Tibial artery (tissue), 4 donors: Measurements from ENCODE around the gene HPX.

ENCODE experiments used
- DNase-seq, 2 donors: peaks; one replicate each; pipeline ENCODE4 v3.0.0-alpha.2; 2019
- H3K27ac ChIP-seq, 2 donors: fragments of 200-600 bp; sonication (generic) in 1 of 2; 1 replicate in 1 of 2; 2 replicates in 1 of 2; pipeline ENCODE4 v1.5.1; 2018 to 2019; ENCODE audit warnings: mild to moderate bottlenecking in 1 of 2
- H3K27me3 ChIP-seq, 2 donors: fragments of 200-600 bp; sonication (generic) in 1 of 2; one replicate each; pipeline versions ENCODE4 v1.5.1 to v1.6.0; 2016 to 2019
- H3K36me3 ChIP-seq, 3 donors: fragments of 200-600 bp; sonication (generic) in 2 of 3; one replicate each; pipeline ENCODE4 v1.5.1; 2016 to 2019; ENCODE audit warnings: mild to moderate bottlenecking in 2 of 3
- H3K4me1 ChIP-seq, 4 donors: fragments of 200-600 bp; sonication (generic) in 2 of 4; 1 replicate in 3 of 4; 2 replicates in 1 of 4; pipeline ENCODE4 v1.5.1; 2016 to 2019
- H3K4me3 ChIP-seq, 2 donors: fragments of 200-600 bp; sonication (generic) in 1 of 2; 1 replicate in 1 of 2; 2 replicates in 1 of 2; pipeline ENCODE4 v1.5.1; 2018 to 2019; ENCODE audit warnings: mild to moderate bottlenecking in 2 of 2
- H3K9me3 ChIP-seq, 3 donors: fragments of 200-600 bp; sonication (generic) in 1 of 3; one replicate each; pipeline ENCODE4 v1.5.1; 2016 to 2019
- intact Hi-C: fragments of 100-400 bp; cut with DNase I; formaldehyde crosslinking; loops from one replicate; pipeline ENCODE4 v1.15.0; 2023; ENCODE audit warnings: low total_unique reads
- TF ChIP-seq, protein P1 (sequence below), 2 experiments: fragments of 200-600 bp in 1 of 2; fragments of 450-650 bp in 1 of 2; IDR thresholded peaks; one replicate each; pipeline ENCODE4 v1.5.1; 2017 to 2019; ENCODE audit warnings: antibody characterized with exemption in 2 of 2, mild to moderate bottlenecking in 1 of 2, moderate library complexity in 1 of 2

The HPX gene

DNA sequence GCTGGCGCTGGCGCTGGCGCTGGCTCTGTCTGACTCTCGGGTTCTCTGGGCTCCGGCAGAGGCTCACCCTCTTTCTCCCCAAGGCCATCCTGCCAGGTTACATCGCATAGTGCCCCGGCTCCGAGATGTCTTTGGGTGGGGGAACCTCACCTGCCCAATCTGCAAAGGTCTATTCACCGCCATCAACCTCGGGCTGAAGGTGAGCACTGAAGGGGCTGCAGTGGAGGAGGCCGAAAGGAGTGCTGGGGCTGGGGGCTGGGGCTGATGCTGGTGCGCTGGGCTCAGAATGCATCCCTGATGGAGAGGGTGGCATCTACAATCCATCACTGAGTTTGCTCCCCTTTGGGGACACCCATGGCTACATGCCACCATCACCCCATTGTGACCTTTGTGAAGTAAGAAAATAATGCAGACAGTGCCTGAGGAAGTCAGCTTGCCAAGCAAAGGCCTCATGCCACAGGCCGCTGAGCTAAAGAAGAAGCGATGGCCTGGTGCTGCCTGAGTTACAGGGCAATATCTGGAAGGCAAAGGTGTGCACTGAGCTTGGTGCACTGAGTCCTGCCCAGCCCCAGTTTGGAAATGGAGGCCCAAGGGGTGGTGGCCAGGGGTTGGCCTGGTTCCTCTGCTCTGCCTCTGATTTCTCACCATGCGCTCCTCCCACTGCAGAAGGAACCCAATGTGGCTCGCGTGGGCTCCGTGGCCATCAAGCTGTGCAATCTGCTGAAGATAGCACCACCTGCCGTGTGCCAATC, 49.9 kb downstream of the HPX start:
- peak overlapping the region; percentile 81 to 92 for H3K27ac ChIP-seq
- H3K36me3 ChIP-seq: peaks cover 0 to 41% (median 15%) of the 10 kb centered on the region in 3 donors
- TF ChIP-seq, protein P1, sequence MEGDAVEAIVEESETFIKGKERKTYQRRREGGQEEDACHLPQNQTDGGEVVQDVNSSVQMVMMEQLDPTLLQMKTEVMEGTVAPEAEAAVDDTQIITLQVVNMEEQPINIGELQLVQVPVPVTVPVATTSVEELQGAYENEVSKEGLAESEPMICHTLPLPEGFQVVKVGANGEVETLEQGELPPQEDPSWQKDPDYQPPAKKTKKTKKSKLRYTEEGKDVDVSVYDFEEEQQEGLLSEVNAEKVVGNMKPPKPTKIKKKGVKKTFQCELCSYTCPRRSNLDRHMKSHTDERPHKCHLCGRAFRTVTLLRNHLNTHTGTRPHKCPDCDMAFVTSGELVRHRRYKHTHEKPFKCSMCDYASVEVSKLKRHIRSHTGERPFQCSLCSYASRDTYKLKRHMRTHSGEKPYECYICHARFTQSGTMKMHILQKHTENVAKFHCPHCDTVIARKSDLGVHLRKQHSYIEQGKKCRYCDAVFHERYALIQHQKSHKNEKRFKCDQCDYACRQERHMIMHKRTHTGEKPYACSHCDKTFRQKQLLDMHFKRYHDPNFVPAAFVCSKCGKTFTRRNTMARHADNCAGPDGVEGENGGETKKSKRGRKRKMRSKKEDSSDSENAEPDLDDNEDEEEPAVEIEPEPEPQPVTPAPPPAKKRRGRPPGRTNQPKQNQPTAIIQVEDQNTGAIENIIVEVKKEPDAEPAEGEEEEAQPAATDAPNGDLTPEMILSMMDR (IDR thresholded peaks at IDR 0.05): no peak
- no peaks in the 10 kb centered on the region for H3K9me3 ChIP-seq
- H3K4me1 ChIP-seq: peaks cover 0 to 23% (median 13%) of the 10 kb centered on the region in 4 donors
- H3K27me3 ChIP-seq: no peaks in the 10 kb centered on the region
- no peak for DNase-seq
- peak overlapping the region; percentile 64 to 81 for H3K4me3 ChIP-seq
- intact Hi-C loops: loop anchor here (10.0 kb wide), 1 partner anchor 294 kb away; the partner anchor contains the start of gene MRPL17

DNA sequence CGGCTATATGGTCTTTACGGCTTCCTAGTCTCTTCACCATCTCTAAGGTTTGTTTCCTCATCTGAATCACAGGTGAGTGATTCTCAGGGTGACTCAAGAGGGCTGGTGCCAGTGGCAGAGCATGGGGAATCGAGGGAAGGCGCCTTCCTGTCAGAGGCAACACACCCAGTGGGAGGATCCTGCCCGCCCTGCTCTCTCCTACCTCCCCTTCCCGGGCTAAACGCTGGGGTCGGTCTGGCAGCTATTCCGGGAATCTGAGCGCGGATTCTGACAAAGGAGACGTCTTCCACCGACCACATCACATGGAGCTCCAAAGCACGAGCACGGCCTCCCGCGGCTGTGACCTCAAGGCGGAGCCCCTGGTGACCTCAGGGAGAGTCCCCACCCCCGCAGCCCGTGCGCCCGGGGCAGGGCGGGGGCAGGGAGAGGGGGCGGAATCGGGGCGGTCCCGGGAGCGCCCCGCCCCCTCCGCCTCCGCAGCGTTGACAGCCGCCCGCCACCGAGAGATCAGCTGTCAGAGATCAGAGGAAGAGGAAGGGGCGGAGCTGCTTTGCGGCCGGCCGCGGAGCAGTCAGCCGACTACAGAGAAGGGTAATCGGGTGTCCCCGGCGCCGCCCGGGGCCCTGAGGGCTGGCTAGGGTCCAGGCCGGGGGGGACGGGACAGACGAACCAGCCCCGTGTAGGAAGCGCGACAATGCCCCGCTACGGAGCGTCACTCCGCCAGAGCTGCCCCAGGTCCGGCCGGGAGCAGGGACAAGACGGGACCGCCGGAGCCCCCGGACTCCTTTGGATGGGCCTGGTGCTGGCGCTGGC, 50.7 kb downstream of the HPX start, which contains the start of gene SMPD1:
Gene SMPD1 (plus strand): TSS at position 570 of the 813 bp plus-strand sequence. CDS start 125 bp downstream, at position 695.
- Histone ChIP-seq H3K4me3 (peak within 1 kb of the TSS; percentile 64 to 81), H3K36me3 (peaks cover 0 to 33% (median 8%) of the 10 kb centered on the region in 3 donors), H3K9me3 (no peaks in the 10 kb centered on the region), H3K4me1 (peaks cover 0 to 23% (median 13%) of the 10 kb centered on the region in 4 donors), H3K27ac (peak within 1 kb of the TSS; percentile 81 to 92), H3K27me3 (no peaks in the 10 kb centered on the region)
- intact Hi-C loops: loop anchor here (10.0 kb wide), 2 partner anchors 115 to 295 kb away; partner anchors contain the start of gene MRPL17
- peak; percentile 95 to 97 for DNase-seq
- TF ChIP-seq, protein P1 (IDR thresholded peaks at IDR 0.05): no peak

DNA sequence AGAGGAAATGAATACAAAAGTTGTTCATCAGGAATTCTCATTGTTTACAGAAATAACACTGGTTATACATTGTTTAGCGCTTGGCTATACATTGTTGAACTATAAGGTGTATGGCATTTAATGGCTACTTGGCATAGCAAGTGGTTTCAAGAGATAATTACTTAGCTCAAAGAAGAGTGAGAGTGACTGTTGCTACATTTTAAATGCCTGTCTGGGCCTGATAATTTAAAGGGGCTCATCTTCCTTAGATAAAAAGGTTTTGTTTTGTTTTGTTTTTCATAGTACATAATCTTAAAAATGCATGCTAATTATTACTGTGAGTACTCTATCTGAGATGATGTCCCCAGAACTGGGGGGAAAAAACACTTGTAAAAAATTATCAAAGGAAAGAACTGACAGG, 52.0 kb downstream of the HPX start:
- Histone ChIP-seq H3K9me3 (no peaks in the 10 kb centered on the region), H3K27ac (peak overlapping the region; percentile 81 to 92), H3K4me1 (peaks cover 0 to 23% (median 13%) of the 10 kb centered on the region in 4 donors), H3K27me3 (no peaks in the 10 kb centered on the region), H3K36me3 (peaks cover 0 to 19% (median 0%) of the 10 kb centered on the region in 3 donors), H3K4me3 (no peak overlapping the region)
- intact Hi-C loops: loop anchor here (10.0 kb wide), 1 partner anchor 116 kb away; no protein-coding TSS in a partner anchor
- TF ChIP-seq, protein P1 (IDR thresholded peaks at IDR 0.05): no peak
- no peak for DNase-seq

DNA sequence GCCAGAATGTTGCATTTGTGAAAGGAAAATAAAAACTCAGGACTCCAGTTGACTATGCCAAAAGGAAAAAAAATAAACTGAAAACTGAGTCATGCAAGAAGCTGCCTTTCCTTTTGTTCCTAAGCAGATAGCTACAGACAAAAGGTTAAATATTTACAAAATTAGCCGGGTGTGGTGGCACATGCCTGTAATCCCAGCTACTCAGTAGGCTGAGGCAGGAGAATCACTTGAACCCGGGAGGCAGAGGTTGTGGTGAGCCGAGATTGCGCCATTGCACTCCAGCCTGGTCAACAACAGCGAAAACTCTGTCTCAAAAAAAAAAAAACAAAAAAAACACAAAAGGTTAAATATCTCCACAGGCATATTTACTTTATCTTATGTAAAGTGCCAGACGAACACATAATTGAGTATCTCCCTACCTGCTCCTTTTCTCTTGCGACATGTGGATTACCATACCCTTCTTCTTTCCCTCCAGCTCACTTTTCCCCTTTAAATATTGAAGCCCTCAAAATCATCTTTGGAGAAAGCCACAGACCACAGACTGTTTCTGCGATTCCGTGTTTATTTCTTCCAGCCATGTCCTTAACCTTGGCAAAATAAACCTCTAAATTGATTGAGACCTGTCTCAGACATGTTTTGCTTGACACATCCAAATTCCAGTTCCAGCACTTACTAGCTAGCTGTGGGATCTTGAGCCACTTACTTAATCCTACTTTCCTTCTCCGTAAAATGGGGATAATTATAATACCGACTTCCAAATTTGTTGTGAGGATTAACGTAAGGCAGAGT, 52.8 kb downstream of the HPX start:
- intact Hi-C loops: loop anchor here (10.0 kb wide), 1 partner anchor 117 kb away; no protein-coding TSS in a partner anchor
- peak overlapping the region in 1 of 2 donors; percentile 92 for H3K27ac ChIP-seq
- H3K36me3 ChIP-seq: peaks cover 0 to 12% (median 0%) of the 10 kb centered on the region in 3 donors
- H3K4me3 ChIP-seq: no peak overlapping the region
- peak in 1 of 2 donors; percentile 17 for DNase-seq
- H3K9me3 ChIP-seq: no peaks in the 10 kb centered on the region
- H3K4me1 ChIP-seq: peaks cover 0 to 23% (median 13%) of the 10 kb centered on the region in 4 donors
- H3K27me3 ChIP-seq: no peaks in the 10 kb centered on the region
- TF ChIP-seq, protein P1 (IDR thresholded peaks at IDR 0.05): no peak
